NCI-H2227 (cell line): ENCODE measurements around the gene SNRPA.
"Not testable (repeated sequence)": the region's sequence is repeated elsewhere in the genome, so short reads cannot be mapped to it uniquely, and the experiment has no call there.

Experiments used
- DNase-seq: peaks from one replicate; lab custom pipeline; 2025; ENCODE audit not compliant: unreplicated experiment; lab: John Stamatoyannopoulos, UW

SNRPA gene

DNA sequence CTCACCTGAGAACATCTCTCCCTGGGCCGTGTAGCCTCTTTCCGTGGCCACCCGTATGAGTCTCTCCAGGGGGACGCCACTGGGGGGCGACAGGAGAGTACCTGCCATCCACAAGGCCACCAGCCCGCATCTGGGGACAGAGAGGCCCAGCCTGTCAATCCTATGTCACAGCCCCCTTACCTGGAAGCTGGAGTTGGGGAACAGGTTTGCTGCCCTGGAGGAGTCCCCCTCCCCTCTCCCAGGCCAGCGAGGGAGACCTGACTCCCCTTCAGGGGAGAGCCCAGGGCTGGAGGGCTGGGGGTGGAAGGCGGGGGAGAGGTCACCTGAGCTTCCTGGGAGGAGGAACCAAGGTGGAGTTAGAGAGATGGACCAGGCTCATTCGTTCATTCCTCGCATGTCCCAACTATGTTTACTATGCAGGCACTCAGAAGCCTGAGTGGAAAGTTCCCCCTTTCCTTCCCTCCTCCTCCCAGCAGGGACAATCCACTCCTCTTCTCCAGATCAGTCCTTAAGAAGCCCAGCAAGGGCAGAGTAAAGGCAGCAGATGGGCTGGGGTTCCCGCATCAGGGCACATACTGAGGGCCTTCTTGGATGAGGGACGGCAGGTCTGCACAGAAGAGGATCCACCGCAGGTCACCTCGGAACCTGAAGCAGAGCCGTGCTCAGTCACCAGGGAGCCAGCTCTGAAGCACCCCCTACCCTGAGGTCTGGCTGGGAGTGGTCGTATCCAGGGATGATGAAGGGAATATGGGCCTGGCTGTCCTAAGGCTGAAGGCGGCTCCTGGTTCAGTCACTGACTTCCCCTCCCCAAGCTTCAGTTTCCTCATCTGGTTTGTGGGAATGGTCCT lies 6.2 kb upstream of the SNRPA start:
- DNase-seq = no peak

DNA sequence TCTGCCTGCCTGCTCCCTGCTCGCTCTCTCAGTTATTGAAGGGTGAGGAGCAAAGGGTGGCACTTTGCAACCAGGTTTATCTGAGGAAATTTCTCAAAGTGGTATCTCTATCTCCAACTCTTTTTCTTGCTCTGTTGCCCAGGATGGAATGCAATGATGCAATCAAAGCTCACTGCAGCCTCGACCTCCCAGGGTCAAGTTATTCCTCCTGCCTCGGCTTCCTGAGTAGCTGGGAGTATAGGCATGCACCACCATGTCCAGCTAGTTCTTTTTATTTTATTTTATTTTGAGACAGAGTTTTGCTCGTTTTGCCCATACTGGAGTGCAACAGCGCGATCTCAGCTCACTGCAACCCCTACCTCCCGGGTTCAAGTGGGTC lies 5.6 kb upstream of the SNRPA start:
- DNase-seq = no peak

DNA sequence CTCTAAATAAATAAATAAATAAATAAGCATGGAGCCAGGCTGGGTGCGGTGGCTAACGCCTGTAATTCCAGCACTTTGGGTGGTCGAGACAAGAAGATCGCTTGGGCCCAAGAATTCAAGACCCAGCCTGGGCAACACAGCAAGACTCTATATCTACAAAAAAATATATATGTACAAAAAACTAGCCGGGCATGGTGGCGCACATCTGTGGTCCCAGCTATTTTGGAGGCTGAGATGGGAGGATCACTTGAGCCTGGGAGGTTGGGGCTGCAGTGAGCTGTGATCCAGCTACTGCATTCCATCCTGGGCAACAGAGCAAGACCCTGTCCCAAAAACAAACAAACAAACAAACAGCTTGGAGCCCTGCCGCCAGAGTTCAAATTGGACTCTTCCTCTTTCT lies 3.5 kb upstream of the SNRPA start:
- DNase-seq = no peak

DNA sequence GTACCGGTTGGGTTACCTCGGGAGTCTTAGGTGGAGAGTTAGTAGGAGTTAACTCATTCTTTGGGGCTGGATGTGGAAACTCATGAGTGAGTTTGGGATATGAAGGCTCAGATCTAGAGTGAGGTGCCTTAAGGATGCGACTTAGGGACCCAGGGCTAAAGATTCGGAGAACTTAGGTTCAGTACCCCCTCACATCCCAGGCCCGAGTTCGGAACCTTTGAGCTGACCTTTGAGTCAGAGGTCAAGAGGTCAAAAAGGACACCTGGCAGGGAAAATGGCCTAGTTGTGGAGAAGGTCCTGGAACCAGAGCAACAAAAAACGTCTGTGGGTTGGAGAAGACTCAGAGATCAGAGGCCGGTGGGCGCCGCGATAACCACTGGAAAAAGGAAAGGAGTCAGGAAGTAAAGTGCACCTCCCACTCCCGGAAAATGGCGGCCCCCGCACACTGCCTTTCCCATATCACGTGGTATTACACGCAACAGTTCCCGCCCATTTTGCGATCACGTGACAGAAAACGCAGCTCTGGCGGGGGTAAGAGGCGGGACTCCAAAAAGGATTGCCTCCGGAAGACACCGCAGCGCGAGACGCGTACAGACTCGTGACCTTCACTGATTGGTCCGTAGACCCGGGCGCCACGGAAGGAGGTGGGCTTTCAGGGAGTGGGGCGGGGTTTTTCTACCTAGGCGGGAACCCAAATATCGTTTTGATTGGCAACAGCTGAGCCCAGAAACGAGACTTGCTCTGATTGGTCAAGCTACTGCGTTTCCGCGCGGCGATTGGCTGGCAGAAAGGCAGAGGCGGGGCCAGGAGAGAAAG lies 737 bp upstream of the SNRPA start, which contains the start of gene ACTMAP:
TSS of gene ACTMAP (minus strand) at position 420 of the 816 bp plus-strand sequence. CDS start 674 bp downstream, outside the sequence.
- peak; percentile 100 for DNase-seq

DNA sequence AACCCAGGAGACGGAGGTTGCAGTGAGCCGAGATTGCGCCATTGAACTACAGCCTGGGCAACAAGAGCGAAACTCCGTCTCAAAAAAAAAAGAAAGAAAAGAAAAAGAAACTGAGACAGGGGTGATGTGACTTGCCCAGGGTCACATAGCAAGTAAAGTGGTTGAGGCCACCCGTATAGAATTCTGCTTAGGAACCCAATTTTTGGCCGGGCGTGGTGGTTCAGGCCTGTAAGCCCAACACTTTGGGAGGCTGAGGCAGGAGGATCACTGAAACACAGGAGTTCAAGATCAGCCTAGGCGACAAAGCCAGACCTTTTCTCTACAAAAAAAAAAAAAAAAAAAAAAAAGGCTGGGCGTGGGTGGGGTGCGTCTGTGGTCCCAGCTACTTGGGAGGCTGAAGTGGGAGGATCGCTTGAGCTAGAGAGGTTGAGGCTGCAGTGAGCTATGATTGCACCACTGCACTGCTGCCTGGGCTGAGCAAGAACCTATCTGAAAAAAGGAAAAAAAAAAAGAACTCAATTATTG lies 1.3 kb downstream of the SNRPA start:
- DNase-seq = no peak

DNA sequence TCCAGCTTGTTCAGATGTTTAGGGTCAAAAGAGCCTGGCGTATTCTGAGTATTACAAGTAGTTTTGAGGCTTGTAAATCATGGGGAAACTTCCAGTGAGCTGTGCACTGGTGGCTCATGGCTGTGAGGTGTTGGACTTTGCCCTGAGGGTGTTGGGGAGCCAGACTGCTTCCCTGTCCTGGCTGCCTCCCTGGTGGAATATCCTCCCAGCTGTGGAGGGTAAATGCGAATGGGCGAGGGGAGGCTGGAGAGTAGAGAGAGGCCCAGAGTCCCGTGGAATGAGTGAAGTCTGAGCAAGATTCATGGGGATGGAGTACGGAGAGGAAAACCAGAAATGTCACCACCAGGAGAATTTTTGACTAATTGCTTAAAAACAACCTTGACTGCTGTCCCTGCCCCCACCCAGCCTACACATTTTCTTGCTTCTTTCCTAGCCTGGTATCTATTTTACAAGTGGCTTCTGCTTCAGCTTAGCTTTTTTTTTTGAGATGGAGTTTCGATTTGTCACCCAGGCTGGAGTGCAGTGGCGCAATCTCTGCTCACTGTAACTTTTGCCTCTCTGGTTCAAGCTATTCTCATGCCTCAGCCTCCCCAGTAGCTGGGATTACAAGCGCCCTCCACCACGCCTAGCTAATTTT lies 3.7 kb downstream of the SNRPA start:
- DNase-seq = no peak

DNA sequence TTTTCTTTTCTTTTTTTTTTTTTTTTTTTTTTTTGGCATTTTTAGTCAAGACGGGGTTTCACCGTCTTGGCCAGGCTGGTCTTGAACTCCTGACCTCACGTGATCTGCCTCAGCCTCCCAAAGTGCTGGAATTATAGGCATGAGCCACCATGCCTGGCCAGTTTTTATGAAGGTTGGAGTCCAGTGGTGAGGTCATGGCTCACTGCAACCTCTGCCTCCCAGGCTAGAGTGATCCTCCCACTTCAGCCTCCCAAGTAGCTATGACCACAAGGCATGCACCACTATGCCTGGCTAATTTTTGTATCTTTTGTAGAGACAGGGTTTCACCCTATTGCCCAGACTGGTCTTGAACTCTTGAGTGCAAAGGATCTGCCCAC lies 4.2 kb downstream of the SNRPA start:
- no peak for DNase-seq

DNA sequence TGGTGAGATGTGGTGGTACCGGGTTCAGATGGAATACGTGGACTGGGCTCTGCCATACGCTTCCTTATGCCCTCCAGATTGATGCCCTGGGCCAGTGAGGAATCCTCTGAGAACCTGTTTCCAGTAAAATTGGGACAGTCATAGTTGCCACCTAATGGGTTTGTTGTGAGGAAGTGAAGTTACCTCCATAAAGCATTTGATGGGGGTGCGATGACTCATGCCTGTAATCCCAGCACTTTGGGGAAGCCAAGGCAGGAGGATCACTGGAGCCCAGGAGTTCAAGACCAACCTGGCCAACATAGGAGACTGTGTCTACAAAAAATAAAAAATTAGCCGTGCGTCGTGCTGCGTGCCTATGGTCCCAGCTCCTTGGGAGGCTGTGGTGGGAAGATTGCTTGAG lies 4.8 kb downstream of the SNRPA start:
- no peak for DNase-seq

DNA sequence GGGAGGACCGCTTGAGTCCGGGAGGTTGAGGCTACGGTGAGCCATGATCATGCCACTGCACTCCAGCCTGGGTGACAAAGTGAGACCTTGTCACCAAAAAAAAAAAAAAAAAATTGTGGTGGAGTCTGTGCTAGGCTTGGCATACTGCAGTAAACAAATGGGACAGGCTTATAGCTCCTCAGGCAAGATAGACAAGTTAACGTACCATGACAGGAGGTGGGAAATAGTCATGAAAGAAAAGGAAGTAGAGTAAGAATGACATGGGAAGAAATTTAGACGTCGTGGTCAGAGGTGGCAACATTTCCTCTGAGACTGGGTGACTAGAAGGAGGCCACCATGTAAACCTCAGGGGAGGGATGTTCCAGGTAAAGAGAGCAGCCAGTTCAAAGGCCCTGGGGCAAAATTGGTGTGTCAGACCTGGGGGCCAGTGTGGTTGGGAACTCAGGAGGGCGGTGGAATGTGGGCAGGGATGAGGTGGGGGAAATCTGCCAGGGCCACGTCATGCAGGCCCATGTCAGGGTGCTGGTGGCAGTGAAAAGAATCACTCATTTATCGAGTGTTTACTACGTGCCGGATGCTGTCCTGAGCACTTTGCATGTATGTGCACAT lies 5.6 kb downstream of the SNRPA start:
- DNase-seq = no peak

DNA sequence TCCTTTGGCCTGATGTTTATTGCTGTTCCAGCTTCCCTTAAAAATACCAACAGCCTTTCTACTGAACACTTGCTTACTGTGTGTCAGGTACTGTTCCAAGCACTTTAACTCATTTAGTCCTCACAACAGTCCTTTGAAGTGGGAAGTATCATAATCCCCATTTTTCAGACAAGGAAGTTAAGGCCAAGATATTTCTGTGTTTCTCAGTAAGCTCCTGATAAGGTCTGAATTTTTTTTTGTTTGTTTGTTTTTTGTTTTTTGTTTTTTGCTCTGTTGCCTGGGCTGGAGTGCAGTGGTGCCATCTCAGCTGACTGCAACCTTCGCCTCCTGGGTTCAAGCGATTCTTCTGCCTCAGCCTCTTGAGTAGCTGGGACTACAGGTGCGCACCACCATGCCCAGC lies 7.5 kb downstream of the SNRPA start:
- no peak for DNase-seq

DNA sequence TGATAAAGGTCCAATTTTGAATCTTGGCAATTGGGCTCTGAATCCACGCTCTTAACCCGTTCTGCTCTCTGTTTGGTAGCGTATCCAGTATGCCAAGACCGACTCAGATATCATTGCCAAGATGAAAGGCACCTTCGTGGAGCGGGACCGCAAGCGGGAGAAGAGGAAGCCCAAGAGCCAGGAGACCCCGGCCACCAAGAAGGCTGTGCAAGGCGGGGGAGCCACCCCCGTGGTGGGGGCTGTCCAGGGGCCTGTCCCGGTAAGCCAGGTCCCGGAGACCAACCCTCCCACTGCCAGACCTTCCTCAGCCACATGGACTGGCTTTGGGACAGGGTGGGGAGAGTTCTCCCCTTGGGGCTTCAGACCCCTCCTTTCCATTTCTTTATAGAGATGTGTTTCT lies 8.3 kb downstream of the SNRPA start:
- no peak for DNase-seq

DNA sequence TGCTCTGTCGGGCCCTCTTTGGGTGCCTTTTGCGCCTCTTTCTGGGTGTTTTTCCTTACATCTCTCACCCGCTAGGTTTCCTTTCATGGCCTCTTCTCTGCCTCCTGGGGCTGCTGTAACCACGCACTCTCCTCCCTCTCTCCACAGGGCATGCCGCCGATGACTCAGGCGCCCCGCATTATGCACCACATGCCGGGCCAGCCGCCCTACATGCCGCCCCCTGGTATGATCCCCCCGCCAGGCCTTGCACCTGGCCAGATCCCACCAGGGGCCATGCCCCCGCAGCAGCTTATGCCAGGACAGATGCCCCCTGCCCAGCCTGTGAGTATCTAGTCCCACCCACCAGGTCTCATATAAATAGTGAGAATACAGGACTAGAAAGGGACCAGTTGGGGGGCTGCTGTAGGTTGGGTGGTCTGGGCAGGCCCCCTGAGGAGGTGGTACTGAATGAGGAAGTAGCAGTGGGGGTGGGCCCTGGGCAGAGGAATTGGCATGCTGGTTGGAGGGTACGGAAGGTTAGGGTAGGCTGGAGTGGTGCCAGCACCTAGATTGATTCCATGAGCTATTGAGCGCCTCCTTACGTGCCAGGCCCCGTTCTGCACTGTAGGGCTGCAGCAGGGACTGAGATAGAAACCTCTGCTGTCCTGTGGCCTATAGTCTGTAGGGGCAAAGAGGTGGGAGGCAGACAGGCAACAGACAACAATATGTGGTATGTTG lies 11.9 kb downstream of the SNRPA start:
- DNase-seq = no peak

DNA sequence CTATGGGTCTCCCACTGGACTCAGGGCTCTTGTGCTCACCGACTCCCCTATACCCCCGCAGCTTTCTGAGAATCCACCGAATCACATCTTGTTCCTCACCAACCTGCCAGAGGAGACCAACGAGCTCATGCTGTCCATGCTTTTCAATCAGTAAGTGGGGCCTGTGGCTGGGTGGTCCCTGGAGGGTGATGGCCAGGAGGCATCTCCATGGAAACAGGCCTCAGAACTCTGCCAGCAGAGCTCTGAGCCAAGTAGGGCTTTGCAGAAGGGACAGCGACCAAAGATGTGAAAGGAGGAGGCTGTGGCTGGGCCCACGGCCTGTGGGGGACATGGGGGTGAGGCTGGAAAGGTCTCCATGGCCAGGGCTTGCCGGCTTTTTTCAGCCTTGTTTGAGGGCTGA lies 12.5 kb downstream of the SNRPA start:
- no peak for DNase-seq

DNA sequence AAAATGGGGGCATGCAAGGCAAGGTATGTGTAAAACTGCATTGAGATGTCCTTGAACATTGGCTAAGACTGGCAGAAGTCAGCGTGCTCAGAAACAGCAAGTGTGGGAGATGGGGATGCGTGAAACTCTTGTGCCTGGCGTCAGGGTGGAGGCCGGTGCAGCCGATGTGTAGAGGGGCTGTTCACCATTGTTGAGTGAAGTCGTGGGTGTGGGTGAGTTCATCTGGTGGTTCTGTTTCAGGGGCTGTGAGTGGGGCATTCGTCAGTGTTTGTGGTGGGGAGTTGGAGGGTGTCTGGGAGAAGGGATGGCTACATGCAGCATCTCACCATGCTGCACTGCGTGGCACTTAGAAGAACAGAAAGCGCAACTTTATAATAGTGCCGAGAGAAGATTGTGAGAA lies 13.0 kb downstream of the SNRPA start:
- DNase-seq = no peak

DNA sequence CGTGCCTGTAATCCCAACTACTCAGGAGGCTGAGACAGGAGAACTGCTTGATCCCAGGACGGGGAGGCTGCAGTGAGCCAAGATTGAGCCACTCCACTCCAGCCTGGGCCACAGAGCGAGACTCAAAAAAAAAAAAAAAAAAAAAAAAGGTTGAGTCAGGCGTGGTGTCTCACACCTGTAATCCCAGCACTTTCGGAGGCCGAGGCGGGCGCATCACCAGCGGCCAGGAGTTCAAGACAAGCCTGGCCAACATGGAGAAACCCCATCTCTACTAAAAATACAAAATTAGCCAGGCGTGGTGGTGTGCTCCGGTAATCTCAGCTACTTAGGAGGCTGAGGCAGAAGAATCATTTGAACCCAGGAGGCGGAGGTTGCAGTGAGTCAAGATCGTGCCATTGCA lies 15.4 kb downstream of the SNRPA start:
- not testable (repeated sequence) for DNase-seq

DNA sequence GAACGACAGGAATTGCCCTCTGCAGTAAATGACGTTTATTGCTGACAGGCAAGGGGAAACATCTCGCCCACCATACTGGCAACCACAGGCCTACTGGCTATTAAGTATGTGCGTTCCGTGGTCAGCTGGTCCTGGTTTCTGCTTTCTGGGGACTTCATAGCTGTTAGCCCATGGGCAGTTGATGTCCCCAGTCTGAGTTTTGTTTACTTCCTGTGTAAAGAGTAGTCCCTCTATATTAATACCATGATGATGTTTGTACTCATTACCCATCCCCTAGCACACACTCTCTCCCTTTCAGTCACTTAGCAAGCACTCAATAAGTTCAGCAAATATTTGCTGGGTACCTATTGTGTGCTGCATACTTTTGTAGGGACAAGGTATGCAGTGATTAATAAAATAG lies 17.9 kb downstream of the SNRPA start:
- DNase-seq = no peak

DNA sequence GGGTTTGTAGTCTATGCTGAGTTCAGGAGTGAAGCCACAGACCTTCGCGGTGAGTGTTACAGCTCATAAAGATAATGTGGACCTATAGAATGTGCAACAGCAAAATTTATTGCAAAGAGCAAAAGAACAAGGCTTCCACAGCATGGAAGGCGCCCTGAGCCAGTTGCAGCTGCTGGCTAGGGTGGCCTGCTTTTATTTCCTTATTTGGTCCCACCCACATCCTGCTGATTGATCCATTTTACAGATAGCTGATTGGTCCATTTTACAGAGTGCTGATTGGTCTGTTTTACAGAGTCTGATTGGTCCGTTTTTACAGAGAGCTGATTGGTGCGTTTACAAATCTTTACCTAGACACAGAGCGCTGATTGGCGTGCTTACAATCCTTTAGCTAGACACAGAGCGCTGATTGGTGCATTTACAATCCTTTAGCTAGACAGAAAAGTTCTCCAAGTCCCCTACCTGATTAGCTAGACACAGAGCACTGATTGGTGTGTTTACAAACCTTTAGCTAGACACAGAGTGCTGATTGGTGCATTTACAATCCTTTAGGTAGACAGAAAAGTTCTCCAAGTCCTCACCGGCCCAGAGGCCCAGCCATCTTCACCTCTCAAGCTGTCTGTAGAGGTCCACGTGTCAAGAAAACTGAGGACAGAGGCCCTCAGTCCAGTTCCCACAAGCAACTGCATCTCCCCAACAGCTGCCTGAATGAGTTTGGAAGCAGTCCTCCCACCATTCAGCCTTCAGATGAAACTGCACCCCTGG lies 20.3 kb downstream of the SNRPA start:
- not testable (repeated sequence) for DNase-seq

DNA sequence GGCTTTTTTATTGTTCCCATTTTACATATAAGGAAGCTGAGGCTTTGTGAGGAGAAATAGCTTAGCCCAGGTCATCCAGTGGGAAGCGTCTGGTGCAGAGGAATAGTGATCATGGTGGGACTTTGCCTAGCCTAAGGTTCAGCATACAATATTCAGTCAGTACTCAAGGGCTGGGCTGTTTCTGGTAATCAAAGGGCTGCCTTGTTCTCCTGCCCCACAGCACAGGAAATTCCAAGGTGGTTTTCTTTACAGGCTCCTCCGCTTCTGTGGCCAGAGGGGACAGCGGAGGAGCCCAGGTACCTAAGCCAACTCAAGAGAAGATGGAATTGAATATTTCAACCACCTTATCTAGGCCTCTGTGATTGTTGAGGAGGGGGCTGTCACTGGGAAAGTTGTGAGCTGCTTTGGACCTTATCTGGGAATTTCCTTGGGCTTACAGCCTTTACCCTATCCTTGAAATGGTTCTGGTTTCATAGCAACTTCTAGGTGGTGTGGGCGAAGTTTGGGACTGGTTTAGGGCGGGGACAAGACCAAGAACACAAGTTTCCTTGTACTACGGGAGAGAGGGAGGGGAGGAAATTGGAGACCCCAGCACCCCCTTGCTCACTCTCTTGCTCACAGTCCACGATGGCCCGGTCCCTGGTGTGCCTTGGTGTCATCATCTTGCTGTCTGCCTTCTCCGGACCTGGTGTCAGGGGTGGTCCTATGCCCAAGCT lies 24.1 kb downstream of the SNRPA start, which contains the start of gene MIA:
TSS of gene MIA (plus strand) at position 606 of the 716 bp plus-strand sequence. CDS start at position 628, 22 bp downstream.
- DNase-seq = no peak

DNA sequence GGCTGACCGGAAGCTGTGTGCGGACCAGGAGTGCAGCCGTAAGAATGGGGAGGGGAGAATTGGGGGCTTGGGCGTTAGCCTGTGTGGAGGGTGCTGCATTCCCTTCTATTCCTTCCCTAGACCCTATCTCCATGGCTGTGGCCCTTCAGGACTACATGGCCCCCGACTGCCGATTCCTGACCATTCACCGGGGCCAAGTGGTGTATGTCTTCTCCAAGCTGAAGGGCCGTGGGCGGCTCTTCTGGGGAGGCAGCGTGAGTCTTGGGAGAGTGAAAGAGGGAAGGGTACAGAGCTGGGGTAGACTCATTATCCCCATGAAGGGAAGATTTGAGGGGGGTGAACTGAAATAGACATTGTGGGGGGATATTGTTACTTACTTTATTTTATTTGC lies 24.6 kb downstream of the SNRPA start:
- no peak for DNase-seq
